Lung microvascular endothelial cell (primary cell): ENCODE data around the gene ARHGEF26. TPM values are rescaled to one million over a fixed set of nuclear protein-coding genes. Genes with fewer than 3 reads are reported as not detected.
"Not testable (repeated sequence)": the region's sequence is repeated elsewhere in the genome, so short reads cannot be mapped to it uniquely, and the experiment has no call there.

Source experiments
- DNase-seq, 2 donors: peaks; one replicate each; pipeline versions ENCODE4 v3.0.0 to v3.0.0-alpha.2; 2010; ENCODE audit warnings: low read depth in 2 of 2
- total RNA-seq: library from RNA; depleted of rRNA; stranded (reverse); fragments of >200 nt; gene quantifications from 2 replicates; pipeline ENCODE4 v1.2.1, GENCODE V29; 2014

Gene ARHGEF26
- total RNA-seq, result under 0.01 and 0.22 TPM in 2 replicates

- peak; percentile 27 to 55 for DNase-seq
These were observed at the start of gene ARHGEF26 for GRCh38 chr3:154120961-154121700. Gene ARHGEF26 (plus strand): TSS chr3:154121390. CDS start chr3:154121993, 603 bp downstream.

- DNase-seq, result no peak
These were observed 46.2 kb upstream of the ARHGEF26 start for GRCh38 chr3:154074966-154075365.

GRCh38 chr3:154078672-154079071, 42.5 kb upstream of the ARHGEF26 start:
- DNase-seq, result no peak

- no peak for DNase-seq
These were observed 39.9 kb upstream of the ARHGEF26 start for GRCh38 chr3:154081305-154081704.

- DNase-seq, result no peak
These were observed 36.1 kb upstream of the ARHGEF26 start for GRCh38 chr3:154085071-154085470.

- DNase-seq, result no peak
These were observed 35.4 kb upstream of the ARHGEF26 start for GRCh38 chr3:154085799-154086198.

- no peak for DNase-seq
These were observed 34.9 kb upstream of the ARHGEF26 start for GRCh38 chr3:154086286-154086685.

- not testable (repeated sequence) for DNase-seq
These were observed 33.3 kb upstream of the ARHGEF26 start for GRCh38 chr3:154087756-154088480.

GRCh38 chr3:154089421-154090420, 31.5 kb upstream of the ARHGEF26 start:
- DNase-seq, result peak in 1 of 2 donors; percentile 17

GRCh38 chr3:154094051-154094450, 27.1 kb upstream of the ARHGEF26 start:
- no peak for DNase-seq

- peak; percentile 35 to 37 for DNase-seq
These were observed 25.3 kb upstream of the ARHGEF26 start for GRCh38 chr3:154095832-154096421.

GRCh38 chr3:154098376-154098775, 22.8 kb upstream of the ARHGEF26 start:
- no peak for DNase-seq

GRCh38 chr3:154100556-154100955, 20.6 kb upstream of the ARHGEF26 start:
- no peak for DNase-seq

GRCh38 chr3:154101250-154101649, 19.9 kb upstream of the ARHGEF26 start:
- DNase-seq, result no peak

GRCh38 chr3:154102225-154102624, 19.0 kb upstream of the ARHGEF26 start:
- DNase-seq, result no peak

- no peak for DNase-seq
These were observed 15.8 kb upstream of the ARHGEF26 start for GRCh38 chr3:154105218-154105975.

- DNase-seq, result no peak
These were observed 9.7 kb upstream of the ARHGEF26 start for GRCh38 chr3:154111365-154111935.

GRCh38 chr3:154112146-154112852, 8.9 kb upstream of the ARHGEF26 start:
- DNase-seq, result no peak

GRCh38 chr3:154113609-154114008, 7.6 kb upstream of the ARHGEF26 start:
- no peak for DNase-seq
